Measurements from ENCODE around the gene GDF15.

DNA sequence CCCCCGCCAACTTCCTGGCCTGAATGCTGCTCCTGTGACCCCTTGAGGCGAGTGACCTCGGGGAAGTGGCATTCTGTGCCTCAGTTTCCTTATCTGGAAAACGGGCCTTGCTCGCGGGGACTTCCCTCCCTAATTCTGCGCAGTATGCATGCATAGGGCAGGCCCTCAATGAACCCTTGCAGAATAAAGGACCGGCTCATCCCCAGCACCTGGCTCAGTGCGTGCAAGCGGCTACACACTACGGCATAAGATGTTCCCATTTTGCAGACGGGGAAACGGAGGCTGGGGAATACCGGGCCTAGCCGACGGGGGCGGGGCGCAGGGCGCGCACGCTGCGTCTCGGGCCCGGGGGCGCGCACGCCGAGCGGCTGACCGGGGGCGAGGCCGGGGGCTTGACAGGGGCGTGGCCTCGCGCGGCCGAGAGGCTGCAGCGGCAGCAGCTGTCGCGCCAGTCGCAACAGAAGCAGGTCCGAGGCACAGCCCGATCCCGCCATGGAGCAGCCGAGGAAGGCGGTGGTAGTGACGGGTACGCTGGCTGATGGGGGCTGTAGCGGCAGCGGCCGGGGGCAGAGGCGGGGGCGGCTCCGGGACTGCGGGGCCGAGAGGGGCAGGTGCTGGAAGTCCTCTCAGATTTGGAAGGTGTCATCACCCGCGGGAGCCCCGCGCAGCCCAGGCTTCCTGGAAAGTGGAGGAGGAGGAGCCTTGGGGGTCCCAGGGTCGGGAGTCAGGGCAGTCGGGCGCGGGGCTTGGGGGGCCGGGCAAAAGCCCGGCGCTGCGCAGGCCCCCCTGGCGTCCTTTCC, 45.6 kb upstream of the GDF15 start, which contains the start of gene PGPEP1:
- TF ChIP-seq POLR2AphosphoS5 (IDR thresholded peaks at IDR 0.05; ENCODE audit: borderline replicate concordance, low read depth, low read length) = no peak
- no peak for TF ChIP-seq EZH2 (IDR thresholded peaks at IDR 0.05)
